Measurements from ENCODE around the gene FOSL2.
"Not testable (repeated sequence)": the region's sequence is repeated elsewhere in the genome, so short reads cannot be mapped to it uniquely, and the experiment has no call there.

The FOSL2 gene

GRCh38 chr2:28357948-28358667, 34.5 kb upstream of the FOSL2 start:
- no peak for DNase-seq

GRCh38 chr2:28358668-28359201, 33.9 kb upstream of the FOSL2 start:
- DNase-seq, result no peak

- peak; percentile 17 to 59 for DNase-seq
Measured at GRCh38 chr2:28359222-28360057, 33.2 kb upstream of the FOSL2 start.

GRCh38 chr2:28360058-28360717, 32.5 kb upstream of the FOSL2 start:
- DNase-seq, result no peak

- DNase-seq, result no peak
Measured at GRCh38 chr2:28360718-28361293, 31.9 kb upstream of the FOSL2 start.

- no peak for DNase-seq
Measured at GRCh38 chr2:28361991-28362710, 30.5 kb upstream of the FOSL2 start.

GRCh38 chr2:28362991-28363521, 29.6 kb upstream of the FOSL2 start:
- no peak for DNase-seq

GRCh38 chr2:28363686-28364280, 28.9 kb upstream of the FOSL2 start:
- no peak for DNase-seq

- no peak for DNase-seq
Measured at GRCh38 chr2:28364610-28365009, 28.0 kb upstream of the FOSL2 start.

GRCh38 chr2:28365158-28365557, 27.5 kb upstream of the FOSL2 start:
- no peak for DNase-seq

GRCh38 chr2:28366149-28366495, 26.5 kb upstream of the FOSL2 start:
- DNase-seq, result no peak

- DNase-seq, result no peak
Measured at GRCh38 chr2:28366496-28367282, 26.0 kb upstream of the FOSL2 start.

GRCh38 chr2:28367667-28368356, 24.8 kb upstream of the FOSL2 start:
- DNase-seq, result no peak

GRCh38 chr2:28368357-28368798, 24.3 kb upstream of the FOSL2 start:
- DNase-seq, result no peak

- DNase-seq, result no peak
Measured at GRCh38 chr2:28369358-28369757, 23.3 kb upstream of the FOSL2 start.

GRCh38 chr2:28370354-28370753, 22.3 kb upstream of the FOSL2 start:
- no peak for DNase-seq

GRCh38 chr2:28371728-28372127, 20.9 kb upstream of the FOSL2 start:
- DNase-seq, result not testable (repeated sequence)

GRCh38 chr2:28373854-28374253, 18.8 kb upstream of the FOSL2 start:
- no peak for DNase-seq

GRCh38 chr2:28374331-28374730, 18.3 kb upstream of the FOSL2 start:
- DNase-seq, result no peak

- DNase-seq, result no peak
Measured at GRCh38 chr2:28375236-28375635, 17.4 kb upstream of the FOSL2 start.

All from SHP77 (cell line).